K562 (cell line): ENCODE measurements around the gene PREB. TPM values are rescaled to one million over a fixed set of nuclear protein-coding genes. Genes with fewer than 3 reads are reported as not detected.

Experiments
- ATAC-seq: fragments of 200-7000 bp; cut with Tn5 transposase; 3 replicates; pipeline ENCODE4 v1.9.1; 2020; ENCODE audit warnings: moderate library complexity
- BruUV-seq: library from RNA; stranded (reverse); fragments of 400-500 nt; replicated peaks from 2 replicates; lab custom pipeline; 2021; lab: Mats Ljungman, UMichigan
- CTCF ChIA-PET: fragments of 300-600 bp; formaldehyde crosslinking; extraction: SDS; loops from one replicate; lab custom pipeline; 2021; ENCODE audit warnings: low intra/inter-chr PET ratio; lab: Yijun Ruan, JAX
- POLR2A ChIA-PET: fragments of 300-600, 350-650 bp; sonication (Branson Sonifier 250); formaldehyde crosslinking; extraction: SDS; loops from one replicate; lab custom pipeline; 2021; ENCODE audit warnings: antibody characterized with exemption, inconsistent platforms; lab: Yijun Ruan, JAX
- DNase-seq, 4 experiments: peaks; one replicate each; pipeline versions ENCODE4 v3.0.0 to v3.0.0-alpha.2; 2011 to 2018; ENCODE audit warnings: low spot score in 3 of 4, mixed read lengths in 3 of 4; ENCODE audit errors: extremely low read depth in 1 of 4
- FAIRE-seq: peaks from 2 replicates; lab custom pipeline; 2011; peaks lifted over from hg19 to GRCh38; lab: Jason Lieb, UNC
- H2AFZ ChIP-seq: 2 replicates; pipeline ENCODE4 v1.6.0; 2011; ENCODE audit warnings: low read depth, low read length, control low read depth, inconsistent platforms
- H3K27ac ChIP-seq: fragments of 200-600 bp; 3 replicates; pipeline ENCODE4 v1.8.0; 2011; ENCODE audit warnings: low read depth, mild to moderate bottlenecking, control low read depth, inconsistent platforms, low read length, moderate library complexity, mixed read lengths; ENCODE audit errors: extremely low read depth
- H3K27me3 ChIP-seq, 2 experiments: fragments of 300-600 bp in 1 of 2; 2 replicates in 1 of 2; 3 replicates in 1 of 2; pipeline versions ENCODE4 v1.6.0 to v1.8.0; 2011; ENCODE audit warnings: inconsistent platforms in 2 of 2, low read length in 2 of 2, mild to moderate bottlenecking in 1 of 2, mixed read lengths in 1 of 2, moderate library complexity in 1 of 2; ENCODE audit not compliant: control insufficient read depth in 2 of 2, insufficient read depth in 2 of 2
- H3K36me3 ChIP-seq: fragments of 300-600 bp; 3 replicates; pipeline ENCODE4 v1.8.0; 2011; ENCODE audit warnings: mild to moderate bottlenecking, low read length, inconsistent platforms; ENCODE audit not compliant: control insufficient read depth, insufficient read depth
- H3K4me1 ChIP-seq, 2 experiments: fragments of 200-600 bp in 1 of 2; replicated peaks in 1 of 2; 2 replicates in 1 of 2; 3 replicates in 1 of 2; pipeline versions ENCODE4 v1.5.1 to v1.8.0; 2011; ENCODE audit warnings: inconsistent platforms in 2 of 2, low read length in 2 of 2, mild to moderate bottlenecking in 1 of 2, mixed read lengths in 1 of 2, moderate library complexity in 1 of 2; ENCODE audit not compliant: control insufficient read depth in 2 of 2, insufficient read depth in 2 of 2
- H3K4me2 ChIP-seq: 2 replicates; pipeline ENCODE4 v1.6.1; 2011; ENCODE audit warnings: low read length, control low read depth, inconsistent platforms, mixed read lengths; ENCODE audit not compliant: insufficient read depth
- H3K4me3 ChIP-seq: fragments of 200-600 bp; sonication (generic), shearing (Covaris generic); 2 replicates; pipeline ENCODE4 v1.5.1; 2016; ENCODE audit warnings: control low read depth, inconsistent platforms
- H3K79me2 ChIP-seq: fragments of 200-600 bp; 3 replicates; pipeline ENCODE4 v1.8.0; 2011; ENCODE audit warnings: low read length, inconsistent platforms; ENCODE audit not compliant: control insufficient read depth, insufficient read depth
- H3K9ac ChIP-seq, 2 experiments: 2 replicates each; pipeline versions ENCODE4 v1.6.0 to v1.6.1; 2011; ENCODE audit warnings: low read depth in 2 of 2, low read length in 2 of 2, control low read depth in 1 of 2, inconsistent platforms in 1 of 2, mild to moderate bottlenecking in 1 of 2, mixed read lengths in 1 of 2; ENCODE audit not compliant: insufficient read depth in 1 of 2
- H3K9me1 ChIP-seq: one replicate; pipeline ENCODE4 v1.6.0; 2011; ENCODE audit warnings: inconsistent platforms, mild to moderate bottlenecking, low read length, moderate library complexity; ENCODE audit not compliant: control insufficient read depth, insufficient read depth
- H3K9me3 ChIP-seq: replicated peaks from 2 replicates; pipeline ENCODE4 v1.5.1; 2011; ENCODE audit warnings: low read depth, low read length, inconsistent platforms; ENCODE audit not compliant: control insufficient read depth, insufficient read depth
- H4K20me1 ChIP-seq: replicated peaks from 2 replicates; pipeline ENCODE4 v1.6.1; 2011; ENCODE audit warnings: low read length, inconsistent platforms, mixed read lengths; ENCODE audit not compliant: control insufficient read depth, insufficient read depth
- FUS ChIP-seq: fragments of 200-400 bp; formaldehyde crosslinking; optimal IDR thresholded peaks from 2 replicates; pipeline ENCODE3; 2017; ENCODE audit warnings: low read depth, low read length
- RBBP5 ChIP-seq: fragments of 200-600 bp; sonication (generic); IDR thresholded peaks from 2 replicates; pipeline ENCODE4 v1.6.1; 2012; ENCODE audit warnings: borderline replicate concordance, mild to moderate bottlenecking, low read length, control low read depth, inconsistent platforms; ENCODE audit not compliant: insufficient read depth, poor library complexity, severe bottlenecking
- ZNF24 ChIP-seq: fragments of 450-650 bp; IDR thresholded peaks from 2 replicates; pipeline ENCODE4 v1.6.1; 2016
- ZNF57 ChIP-seq: fragments of 450-650 bp; formaldehyde crosslinking; IDR thresholded peaks from 2 replicates; pipeline ENCODE4 v1.4.0; 2020; ENCODE audit warnings: mild to moderate bottlenecking, moderate library complexity
- ZNF589 ChIP-seq: fragments of 200-800 bp; sonication (Bioruptor generic); IDR thresholded peaks from 2 replicates; pipeline ENCODE4 v1.6.1; 2016; ENCODE audit warnings: low read depth, missing genetic modification characterization, missing compliant biosample characterization
- WGBS: fragments of 100-300 bp; shearing (Covaris generic); methylation state at CpG from one replicate; pipeline ENCODE4 v1.1.6; 2016; ENCODE audit warnings: low coverage, mixed read lengths; ENCODE audit not compliant: insufficient coverage; ENCODE audit errors: missing lambda C conversion rate; 5-methylcytosine and 5-hydroxymethylcytosine counted together
- in situ Hi-C: fragments of 300-500 bp; cut with MboI; formaldehyde crosslinking; loops from 4 replicates; pipeline ENCODE4 v1.15.0; 2018; ENCODE audit warnings: inconsistent platforms, mixed read lengths
- intact Hi-C: fragments of 100-400 bp; cut with micrococcal nuclease; formaldehyde crosslinking; loops from 2 replicates; pipeline ENCODE4 v1.14.2; 2022
- polyA plus RNA-seq, 8 experiments: library from polyadenylated mRNA; depleted of rRNA in 4 of 8; stranded (reverse) in 5 of 8; unstranded in 3 of 8; fragments of >200 nt; fragmentation: Nextera tagmentation in 2 of 8; fragmentation: Illumina TruSeq in 1 of 8; extraction: Ambion mirVana in 2 of 8; extraction: Trizol in 1 of 8; gene quantifications; 2 replicates each; pipeline versions ENCODE4 v1.2.1 to v1.2.3, GENCODE V29; 2011 to 2014; ENCODE audit warnings: inconsistent platforms in 1 of 8, missing spikeins in 1 of 8
- total RNA-seq, 7 experiments: library from RNA; depleted of rRNA in 6 of 7; stranded (reverse); fragments of >200 nt in 6 of 7; fragmentation: Illumina TruSeq in 2 of 7; extraction: Trizol in 2 of 7; gene quantifications; 2 replicates each; pipeline versions ENCODE4 v1.2.1 to v1.2.3, GENCODE V29; 2011 to 2021; ENCODE audit warnings: low replicate concordance in 1 of 7
- TF ChIP-seq, protein P1 (sequence below): fragments of 200-800 bp; sonication (Bioruptor generic); IDR thresholded peaks from 2 replicates; pipeline ENCODE4 v1.6.1; 2017; ENCODE audit warnings: missing genetic modification characterization, missing compliant biosample characterization

The PREB gene
- total and polyA plus RNA-seq, 9 of the 15 experiments (the other 6 are each of a cell fraction or from before 2014, with no cell fraction given): 35.1 to 84.2 (median 67.2) TPM

DNA sequence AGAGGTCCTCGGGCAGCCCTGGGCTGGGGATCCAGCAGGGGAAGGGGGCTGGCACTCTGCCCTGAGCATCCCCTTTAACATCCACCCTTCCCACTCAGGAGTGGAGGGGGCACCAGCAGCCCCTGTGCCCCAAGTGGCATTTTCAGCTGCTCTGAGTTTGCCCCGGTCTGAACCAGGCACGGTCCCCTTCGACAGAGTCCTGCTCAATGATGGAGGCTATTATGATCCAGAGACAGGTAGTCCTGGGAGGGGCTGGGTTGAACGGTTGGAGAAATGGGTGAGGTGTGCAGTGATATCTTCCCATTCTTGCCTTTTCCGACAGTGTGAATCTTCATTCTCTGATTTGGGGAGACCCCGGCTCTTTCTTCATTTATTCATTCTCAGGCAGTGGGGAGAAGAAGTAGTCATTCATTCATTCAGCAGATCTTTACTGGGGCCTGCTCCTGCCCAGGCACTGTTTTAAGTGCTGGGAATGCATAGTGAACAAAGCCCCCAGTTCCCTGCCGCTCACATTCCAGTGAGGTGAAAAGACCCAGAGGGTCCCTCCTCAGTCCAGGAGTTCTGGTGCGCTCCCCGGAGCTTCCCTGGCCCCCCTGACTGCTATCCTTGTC lies 49.3 kb downstream of the PREB start:
- Histone ChIP-seq H4K20me1 (no peaks in the 10 kb centered on the region), H3K79me2 (peaks cover 10% of the 10 kb centered on the region; the same call in 1 of the 3 replicates), H3K27ac (peak overlapping the region; percentile 85; the same call in 1 of the 3 replicates), H3K36me3 (no peaks in the 10 kb centered on the region), H3K4me2 (peak overlapping the region; percentile 69), H3K9ac (peak overlapping the region; percentile 81 to 95), H3K4me3 (peak overlapping the region; percentile 57; the same call in 1 of the 2 replicates), H3K4me1 (peaks cover 58 to 75% of the 10 kb centered on the region in 2 experiments), H3K9me1 (peaks cover 4% of the 10 kb centered on the region)
- in situ Hi-C loops (loop anchor here (5.0 kb wide), 1 partner anchor 123 kb away; no protein-coding TSS in a partner anchor), intact Hi-C loops (loop anchor here (2.0 kb wide), 1 partner anchor 124 kb away; no protein-coding TSS in a partner anchor)
- CTCF ChIA-PET: interaction anchor here (0.7 to 2.5 kb wide), 4 partner anchors 53 to 123 kb away, joined by 3 to 22 read pairs (median 4); no protein-coding TSS in a partner anchor
- DNase-seq: no peak
- TSS peak; percentile 75 for BruUV-seq
- no peak for FAIRE-seq
- POLR2A ChIA-PET: interaction anchor here (0.6 to 1.2 kb wide), 4 partner anchors 10 to 118 kb away, joined by 3 to 4 read pairs (median 4); no protein-coding TSS in a partner anchor
- 72% methylated on average over 9 of the region's 10 CpGs for WGBS
- TF ChIP-seq FUS (no peak), ZNF589 (CRISPR knock-in tag) (0 out of 2 replicates have a peak, but pooled peaks have one; percentile 22), RBBP5 (peak; percentile 3), ZNF57 (CRISPR knock-in tag) (no peak), ZNF24 (peak; percentile 92)
- TF ChIP-seq, protein P1, sequence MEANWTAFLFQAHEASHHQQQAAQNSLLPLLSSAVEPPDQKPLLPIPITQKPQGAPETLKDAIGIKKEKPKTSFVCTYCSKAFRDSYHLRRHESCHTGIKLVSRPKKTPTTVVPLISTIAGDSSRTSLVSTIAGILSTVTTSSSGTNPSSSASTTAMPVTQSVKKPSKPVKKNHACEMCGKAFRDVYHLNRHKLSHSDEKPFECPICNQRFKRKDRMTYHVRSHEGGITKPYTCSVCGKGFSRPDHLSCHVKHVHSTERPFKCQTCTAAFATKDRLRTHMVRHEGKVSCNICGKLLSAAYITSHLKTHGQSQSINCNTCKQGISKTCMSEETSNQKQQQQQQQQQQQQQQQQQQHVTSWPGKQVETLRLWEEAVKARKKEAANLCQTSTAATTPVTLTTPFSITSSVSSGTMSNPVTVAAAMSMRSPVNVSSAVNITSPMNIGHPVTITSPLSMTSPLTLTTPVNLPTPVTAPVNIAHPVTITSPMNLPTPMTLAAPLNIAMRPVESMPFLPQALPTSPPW (CRISPR knock-in tag): peak; percentile 89; the same call in 1 of the 2 replicates
- TF ChIP-seq, all 486 proteins: peak for 4
- Histone ChIP-seq H2AFZ (peak overlapping the region; percentile 56), H3K27me3 (no peaks in the 10 kb centered on the region), H3K9me3 (no peaks in the 10 kb centered on the region)
- no peak for ATAC-seq
